Right lobe of liver (tissue), 6 donors: ENCODE measurements around the gene ARHGAP32. TPM values are rescaled to one million over a fixed set of nuclear protein-coding genes. Genes with fewer than 3 reads are reported as not detected.

Source experiments
- ATAC-seq, 4 donors: fragments of 200-7000 bp; cut with Tn5 transposase; one replicate each; pipeline ENCODE4 v1.9.1; 2020; ENCODE audit warnings: mild to moderate bottlenecking in 4 of 4, moderate library complexity in 4 of 4
- DNase-seq, 3 donors: peaks; one replicate each; pipeline ENCODE4 v3.0.0-alpha.2; 2020
- H3K27ac ChIP-seq, 3 donors: fragments of 200-600 bp; one replicate each; pipeline ENCODE4 v1.8.0; 2022
- H3K27me3 ChIP-seq, 2 donors: fragments of 200-600 bp; one replicate each; pipeline ENCODE4 v1.8.0; 2022
- H3K36me3 ChIP-seq, 4 donors: fragments of 200-600 bp; sonication (generic) in 1 of 4; one replicate each; pipeline versions ENCODE4 v1.5.1 to v1.8.0; 2017 to 2022; ENCODE audit warnings: control low read depth in 1 of 4
- H3K4me1 ChIP-seq, 4 donors: fragments of 200-600 bp; sonication (generic) in 1 of 4; one replicate each; pipeline versions ENCODE4 v1.5.1 to v1.8.0; 2017 to 2022; ENCODE audit warnings: control low read depth in 1 of 4
- H3K4me3 ChIP-seq, 3 donors: fragments of 200-600 bp; one replicate each; pipeline ENCODE4 v1.8.0; 2022
- H3K9me3 ChIP-seq, 4 donors: fragments of 200-600 bp; sonication (generic) in 1 of 4; one replicate each; pipeline versions ENCODE4 v1.5.1 to v1.8.0; 2017 to 2022; ENCODE audit warnings: control low read depth in 1 of 4
- POLR2A ChIP-seq: fragments of 450-650 bp; IDR thresholded peaks from one replicate; pipeline ENCODE4 v1.6.1; 2017; ENCODE audit warnings: antibody characterized with exemption, mild to moderate bottlenecking
- WGBS: methylation state at CpG from one replicate; pipeline ENCODE4 v1.1.6; 2018; ENCODE audit warnings: low coverage, low lambda C conversion rate; ENCODE audit not compliant: insufficient coverage; ENCODE audit errors: missing lambda C conversion rate; 5-methylcytosine and 5-hydroxymethylcytosine counted together
- intact Hi-C, 2 donors: fragments of 100-400 bp; cut with DNase I; formaldehyde crosslinking; loops; one replicate each; pipeline versions ENCODE4 v1.11.2 to v1.14.1; 2022
- total RNA-seq, 6 experiments: library from RNA; depleted of rRNA in 2 of 6; stranded (reverse); fragments of >200 nt in 2 of 6; fragmentation: NEBNext Ultra II Directional in 3 of 6; extraction: Animal tissue kit (Norgen Biotek cat#: 25700) in 3 of 6; gene quantifications; one replicate each; pipeline versions ENCODE4 v1.1.0 to v1.2.4, GENCODE V29; 2016 to 2023
- TF ChIP-seq, protein P1 (sequence below), 4 donors: fragments of 200-600 bp in 3 of 4; fragments of 450-650 bp in 1 of 4; IDR thresholded peaks; one replicate each; pipeline versions ENCODE4 v1.5.1 to v1.8.0; 2016 to 2022; ENCODE audit warnings: antibody characterized with exemption in 4 of 4, mild to moderate bottlenecking in 2 of 4
- donor health status: DM: no; HTN: yes; CAD: no.
- donor health status: DM: no; HTN: no; CAD: no.
- donor health status: DM: no; HTN: no; CAD: no.
- donor health status: DM: no; HTN: yes; CAD: no.
- donor health status: DM: no; HTN: yes; CAD: no.

The ARHGAP32 gene
- total RNA-seq, 6 experiments from 2014 or later: 5.0 to 12.3 (median 10.0) TPM

DNA sequence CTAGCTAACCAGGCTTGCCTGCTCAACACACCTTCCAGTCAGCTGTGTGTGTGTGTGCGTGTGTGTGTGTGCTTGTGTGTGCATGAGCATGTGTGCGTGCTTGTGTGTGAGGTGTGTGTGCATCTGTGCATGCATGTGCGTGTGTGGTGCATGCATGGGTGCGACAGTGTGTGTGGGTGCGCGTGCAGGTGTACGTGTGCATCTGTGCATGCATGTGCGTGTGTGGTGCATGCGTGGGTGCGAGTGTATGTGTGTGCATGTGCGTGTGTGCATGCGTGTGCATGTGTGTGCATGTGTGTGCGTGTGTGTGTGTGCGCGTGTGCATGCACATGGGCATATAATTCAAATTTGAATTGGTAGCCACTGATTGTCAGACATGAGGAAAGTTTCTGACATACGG lies 239.0 kb downstream of the ARHGAP32 start:
- H3K27me3 ChIP-seq: no peaks in the 10 kb centered on the region
- intact Hi-C loops: no loop called here
- WGBS: 78% methylated on average over 11 of the region's 16 CpGs
- H3K4me1 ChIP-seq: peaks cover 0 to 12% (median 5%) of the 10 kb centered on the region in 4 donors
- no peak overlapping the region for H3K27ac ChIP-seq
- H3K9me3 ChIP-seq: no peaks in the 10 kb centered on the region
- ATAC-seq (no peak), DNase-seq (no peak)
- H3K36me3 ChIP-seq: no peaks in the 10 kb centered on the region
- TF ChIP-seq, protein P1, sequence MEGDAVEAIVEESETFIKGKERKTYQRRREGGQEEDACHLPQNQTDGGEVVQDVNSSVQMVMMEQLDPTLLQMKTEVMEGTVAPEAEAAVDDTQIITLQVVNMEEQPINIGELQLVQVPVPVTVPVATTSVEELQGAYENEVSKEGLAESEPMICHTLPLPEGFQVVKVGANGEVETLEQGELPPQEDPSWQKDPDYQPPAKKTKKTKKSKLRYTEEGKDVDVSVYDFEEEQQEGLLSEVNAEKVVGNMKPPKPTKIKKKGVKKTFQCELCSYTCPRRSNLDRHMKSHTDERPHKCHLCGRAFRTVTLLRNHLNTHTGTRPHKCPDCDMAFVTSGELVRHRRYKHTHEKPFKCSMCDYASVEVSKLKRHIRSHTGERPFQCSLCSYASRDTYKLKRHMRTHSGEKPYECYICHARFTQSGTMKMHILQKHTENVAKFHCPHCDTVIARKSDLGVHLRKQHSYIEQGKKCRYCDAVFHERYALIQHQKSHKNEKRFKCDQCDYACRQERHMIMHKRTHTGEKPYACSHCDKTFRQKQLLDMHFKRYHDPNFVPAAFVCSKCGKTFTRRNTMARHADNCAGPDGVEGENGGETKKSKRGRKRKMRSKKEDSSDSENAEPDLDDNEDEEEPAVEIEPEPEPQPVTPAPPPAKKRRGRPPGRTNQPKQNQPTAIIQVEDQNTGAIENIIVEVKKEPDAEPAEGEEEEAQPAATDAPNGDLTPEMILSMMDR (IDR thresholded peaks at IDR 0.05): no peak
- TF ChIP-seq POLR2A: no peak
- H3K4me3 ChIP-seq: no peak overlapping the region

DNA sequence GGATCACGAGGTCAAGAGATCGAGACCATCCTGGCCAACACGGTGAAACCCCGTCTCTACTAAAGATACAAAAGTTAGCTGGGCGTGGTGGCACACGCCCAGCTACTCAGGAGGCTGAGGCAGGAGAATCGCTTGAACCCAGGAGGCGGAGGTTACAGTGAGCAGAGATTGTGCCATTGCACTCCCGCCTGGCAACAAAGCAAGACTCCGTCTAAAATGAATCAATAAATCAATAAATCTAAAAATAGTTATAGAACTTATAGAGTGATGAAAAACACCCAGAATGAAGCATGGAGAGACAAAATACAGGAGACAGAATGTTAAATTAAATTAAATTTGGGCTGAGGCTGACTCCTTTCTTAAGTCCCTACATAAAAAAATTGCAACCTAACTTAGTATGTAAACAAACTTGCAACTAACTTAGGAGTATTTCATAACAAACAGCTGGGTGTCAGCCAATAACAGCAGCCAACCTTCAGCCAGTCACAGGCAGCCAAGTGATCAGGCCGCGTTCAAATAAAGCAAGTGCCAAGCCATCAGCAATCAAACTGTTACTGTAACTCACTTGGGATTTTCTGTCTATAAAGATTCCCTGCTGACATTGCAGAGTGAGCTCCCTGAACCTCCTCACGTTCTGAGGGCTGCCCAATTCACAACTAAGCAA lies 242.2 kb downstream of the ARHGAP32 start:
- Histone ChIP-seq H3K9me3 (no peaks in the 10 kb centered on the region), H3K4me3 (no peak overlapping the region), H3K4me1 (peaks cover 0 to 12% (median 4%) of the 10 kb centered on the region in 4 donors), H3K27me3 (no peaks in the 10 kb centered on the region), H3K36me3 (no peaks in the 10 kb centered on the region), H3K27ac (no peak overlapping the region)
- no peak for TF ChIP-seq POLR2A
- TF ChIP-seq, protein P1 (IDR thresholded peaks at IDR 0.05): no peak
- ATAC-seq: peak; percentile 78 to 92 (median 90)
- WGBS: 36% methylated on average over 13 of the region's 13 CpGs
- intact Hi-C loops: no loop called here
- DNase-seq: peak in 2 of 3 donors; percentile 47 to 56

DNA sequence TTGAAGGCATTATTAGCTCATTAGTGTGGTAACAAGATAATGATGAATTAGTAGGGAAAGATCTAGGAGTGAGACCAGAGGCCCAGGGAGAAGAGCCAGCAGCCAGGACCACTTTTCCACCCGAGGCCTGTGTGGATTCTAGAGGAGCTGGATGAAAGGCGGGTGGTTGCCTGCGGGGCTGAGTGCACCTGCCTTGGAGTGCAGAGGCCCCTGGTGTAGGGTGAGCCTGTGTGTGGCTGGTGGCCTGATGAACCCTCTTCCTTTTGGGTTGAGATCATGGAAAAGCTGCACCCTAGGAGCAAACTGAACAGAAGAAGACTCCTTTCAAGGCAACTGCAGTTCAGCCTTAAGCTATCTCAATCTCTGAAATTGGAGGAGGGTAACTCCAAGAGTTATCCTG lies 243.5 kb downstream of the ARHGAP32 start:
- TF ChIP-seq, protein P1 (IDR thresholded peaks at IDR 0.05): no peak
- no peak for TF ChIP-seq POLR2A
- Histone ChIP-seq H3K9me3 (no peaks in the 10 kb centered on the region), H3K4me3 (no peak overlapping the region), H3K27me3 (no peaks in the 10 kb centered on the region), H3K27ac (no peak overlapping the region), H3K36me3 (no peaks in the 10 kb centered on the region), H3K4me1 (peaks cover 0 to 12% (median 4%) of the 10 kb centered on the region in 4 donors)
- WGBS: 36% methylated on average over 3 of the region's 3 CpGs
- intact Hi-C loops: no loop called here
- DNase-seq (no peak), ATAC-seq (no peak)

DNA sequence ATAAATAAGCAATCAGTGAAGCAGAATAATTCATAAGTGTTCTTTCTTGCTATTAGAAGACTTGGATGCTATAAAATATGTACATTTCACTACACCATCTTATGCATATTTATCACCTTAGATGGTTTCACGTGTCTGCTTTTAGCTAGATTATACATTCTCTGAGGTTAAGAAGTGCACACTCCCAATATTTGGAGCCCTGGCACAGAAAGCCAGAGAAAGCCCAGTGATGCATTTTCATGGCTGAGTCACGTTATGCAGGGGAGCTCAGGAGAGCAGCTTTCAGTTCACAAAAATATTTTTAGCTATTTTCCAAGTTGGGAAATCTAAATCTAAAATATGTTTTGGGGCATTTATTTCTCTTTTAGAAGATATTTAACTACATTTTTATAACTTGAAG lies 244.4 kb downstream of the ARHGAP32 start:
- Histone ChIP-seq H3K4me1 (peaks cover 0 to 12% (median 4%) of the 10 kb centered on the region in 4 donors), H3K36me3 (no peaks in the 10 kb centered on the region), H3K27me3 (no peaks in the 10 kb centered on the region), H3K9me3 (no peaks in the 10 kb centered on the region), H3K4me3 (no peak overlapping the region), H3K27ac (no peak overlapping the region)
- WGBS: 56% methylated on average over 2 of the region's 2 CpGs
- DNase-seq (no peak), ATAC-seq (no peak)
- intact Hi-C loops: no loop called here
- TF ChIP-seq POLR2A: no peak
- TF ChIP-seq, protein P1 (IDR thresholded peaks at IDR 0.05): no peak
